NCI-H524 (cell line): ENCODE measurements around the gene CHCHD3.
"Not testable (repeated sequence)": the region's sequence is repeated elsewhere in the genome, so short reads cannot be mapped to it uniquely, and the experiment has no call there.

Source experiments
- DNase-seq, 2 experiments: peaks; one replicate each; lab custom pipeline; 2025; lab: John Stamatoyannopoulos, UW

The CHCHD3 gene

DNA sequence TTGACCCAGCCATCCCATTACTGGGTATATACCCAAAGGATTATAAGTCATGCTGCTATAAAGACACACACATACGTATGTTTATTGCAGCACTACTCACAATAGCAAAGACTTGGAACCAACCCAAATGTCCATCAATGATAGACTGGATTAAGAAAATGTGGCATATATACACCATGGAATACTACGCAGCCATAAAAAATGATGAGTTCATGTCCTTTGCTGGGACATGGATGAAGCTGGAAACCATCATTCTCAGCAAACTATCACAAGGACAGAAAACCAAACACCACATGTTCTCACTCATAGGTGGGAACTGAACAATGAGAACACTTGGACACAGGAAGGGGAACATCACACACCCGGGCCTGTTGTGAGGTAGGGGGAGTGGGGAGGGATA lies 179.6 kb downstream of the CHCHD3 start:
- not testable (repeated sequence) for DNase-seq

DNA sequence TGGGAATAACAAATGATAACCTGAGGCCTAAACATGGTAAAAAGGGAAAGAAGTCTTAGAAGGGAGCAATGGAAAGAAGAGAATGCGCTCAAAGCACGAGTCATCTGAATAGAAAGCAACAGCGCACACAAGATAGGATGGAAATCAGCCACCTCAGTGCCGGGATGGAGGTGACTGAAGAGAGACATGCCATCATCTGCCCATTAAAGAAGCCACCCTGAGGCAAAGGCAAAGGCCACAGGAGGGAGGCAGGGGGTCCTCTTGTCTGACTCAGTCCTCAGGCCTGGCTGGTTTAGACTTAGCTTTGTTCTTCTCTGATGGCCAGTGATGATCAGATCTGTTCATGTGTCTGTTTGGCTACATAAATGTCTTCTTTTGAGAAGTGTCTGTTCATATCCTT lies 180.6 kb downstream of the CHCHD3 start:
- DNase-seq = no peak

GRCh38 chr7:132899833-132900232 lies 182.1 kb downstream of the CHCHD3 start:
- peak in 1 of 2 experiments; percentile 1 for DNase-seq

GRCh38 chr7:132898641-132899175 lies 183.2 kb downstream of the CHCHD3 start:
- not testable (repeated sequence) for DNase-seq

- no peak for DNase-seq
Measured at GRCh38 chr7:132897093-132897687, 184.7 kb downstream of the CHCHD3 start.

DNA sequence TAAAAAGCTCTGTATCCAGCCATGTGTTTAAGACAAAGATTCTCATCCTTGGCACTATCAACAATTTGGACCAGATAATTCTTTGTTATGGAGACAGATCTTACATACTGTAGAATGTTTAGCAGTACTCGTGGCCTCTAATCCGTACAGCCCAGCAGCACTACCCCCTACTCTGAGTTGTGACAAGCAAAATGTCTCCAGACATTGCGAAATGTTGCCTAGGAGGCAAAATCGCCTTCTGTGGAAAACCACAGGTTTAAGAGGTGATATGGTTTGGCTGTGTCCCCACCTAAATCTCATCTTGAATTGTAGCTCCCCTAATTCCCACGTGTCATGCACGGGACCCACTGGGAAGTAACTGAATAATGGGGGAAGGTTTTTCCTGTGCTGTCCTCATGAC lies 186.7 kb downstream of the CHCHD3 start:
- DNase-seq = no peak

DNA sequence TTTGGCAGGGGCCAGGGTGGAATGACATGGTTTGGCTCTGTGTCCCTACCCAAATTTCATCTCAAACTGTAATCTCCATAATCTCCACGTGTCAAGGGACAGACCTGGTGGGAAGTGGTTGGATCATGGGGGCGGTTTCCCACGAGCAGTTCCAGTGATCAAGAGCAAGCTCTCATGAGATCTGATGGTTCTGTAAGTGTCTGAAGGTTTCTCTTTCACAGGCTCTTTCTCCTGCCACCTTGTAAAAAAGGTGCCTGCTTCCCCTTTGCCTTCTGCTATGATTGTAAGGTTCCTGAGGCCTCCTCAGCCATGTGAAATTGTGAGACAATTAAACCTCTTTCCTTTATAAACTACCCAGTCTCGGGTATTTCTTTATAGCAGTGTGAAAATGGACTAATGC lies 188.3 kb downstream of the CHCHD3 start:
- no peak for DNase-seq

GRCh38 chr7:132892744-132893143 lies 189.1 kb downstream of the CHCHD3 start:
- not testable (repeated sequence) for DNase-seq

DNA sequence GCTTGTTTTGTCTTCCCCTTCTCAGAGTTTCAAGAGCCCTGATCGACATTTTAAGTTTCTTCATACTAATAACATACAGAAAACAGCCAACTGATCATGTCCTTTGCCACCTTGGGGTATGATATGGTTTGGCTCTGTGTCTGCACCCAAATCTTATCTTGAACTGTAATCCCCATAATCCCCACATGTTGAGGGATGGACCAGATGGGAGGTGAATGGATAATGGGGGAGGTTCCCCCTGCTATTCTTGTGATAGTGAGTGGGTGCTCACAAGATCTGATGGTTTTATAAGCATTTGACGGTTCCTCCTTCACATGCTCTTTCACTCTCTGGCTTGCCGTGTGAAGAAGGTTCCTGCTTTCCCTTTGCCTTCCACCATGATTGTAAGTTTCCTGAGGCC lies 190.3 kb downstream of the CHCHD3 start:
- peak; percentile 64 to 81 for DNase-seq

GRCh38 chr7:132882714-132883428 lies 199.0 kb downstream of the CHCHD3 start:
- peak in 1 of 2 experiments; percentile 13 for DNase-seq

DNA sequence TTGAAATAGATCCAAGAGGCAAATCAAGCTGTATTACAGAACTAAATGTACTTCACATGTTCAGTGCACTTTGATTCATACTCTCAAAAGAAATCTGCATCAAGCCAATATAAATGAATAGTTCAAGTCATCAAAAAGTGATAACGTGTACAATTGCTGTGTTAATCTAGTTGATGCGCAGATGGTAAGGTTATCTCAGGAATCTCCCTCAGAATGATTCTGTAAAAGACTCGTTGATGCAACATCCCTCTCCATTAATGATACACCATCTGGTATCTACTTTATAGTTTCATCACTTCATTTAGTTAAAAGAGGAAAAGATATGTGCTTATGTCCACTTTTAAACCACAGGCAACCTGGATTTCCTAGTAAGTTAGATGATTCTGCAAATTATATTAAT lies 200.6 kb downstream of the CHCHD3 start:
- peak; percentile 56 to 88 for DNase-seq

DNA sequence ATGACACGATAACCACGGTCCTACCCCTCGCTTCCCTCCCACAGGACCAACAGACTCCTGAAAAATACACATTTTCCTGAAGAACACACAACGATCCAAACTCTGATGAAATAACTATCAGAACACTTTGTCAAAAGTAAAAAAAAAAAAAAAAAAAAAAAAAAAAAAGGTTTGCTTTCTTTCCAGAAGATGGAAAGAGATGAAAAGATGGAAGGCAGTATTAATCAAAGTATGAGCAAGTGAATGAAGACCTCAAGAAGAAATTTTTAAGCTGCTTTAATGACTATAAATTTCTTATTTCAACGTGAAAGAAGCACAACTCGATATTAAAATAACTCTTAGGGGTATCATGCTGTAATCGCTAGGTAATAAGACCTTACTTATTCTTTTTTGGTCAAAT lies 202.3 kb downstream of the CHCHD3 start:
- DNase-seq = no peak

GRCh38 chr7:132878204-132878919 lies 203.5 kb downstream of the CHCHD3 start:
- DNase-seq = no peak

DNA sequence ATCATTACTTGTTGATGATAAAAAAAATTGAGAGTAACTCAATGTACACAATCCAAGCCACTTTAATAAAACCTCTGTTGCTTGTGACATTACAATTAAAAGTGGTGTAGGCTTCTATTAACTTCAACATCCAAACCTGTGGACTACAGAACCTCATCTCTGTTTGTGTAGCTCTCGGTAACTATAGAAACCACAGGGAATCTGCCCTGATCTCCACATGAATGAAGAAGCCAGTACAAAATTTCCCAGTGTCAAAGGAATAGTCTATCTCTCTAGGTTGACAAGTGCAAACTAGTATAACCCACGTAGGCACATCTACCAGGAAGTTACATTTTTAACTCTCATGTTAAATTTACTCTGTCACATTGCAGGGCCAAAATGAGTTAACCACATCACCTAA lies 204.3 kb downstream of the CHCHD3 start:
- DNase-seq = no peak

- DNase-seq = peak in 1 of 2 experiments; percentile 26
Measured at GRCh38 chr7:132876576-132876975, 205.3 kb downstream of the CHCHD3 start.

GRCh38 chr7:132872034-132872433 lies 209.9 kb downstream of the CHCHD3 start:
- no peak for DNase-seq

- no peak for DNase-seq
Measured at GRCh38 chr7:132871419-132871818, 210.5 kb downstream of the CHCHD3 start.

- DNase-seq = no peak
Measured at GRCh38 chr7:132869166-132869861, 212.6 kb downstream of the CHCHD3 start.

GRCh38 chr7:132866551-132866950 lies 215.3 kb downstream of the CHCHD3 start:
- DNase-seq = no peak

- DNase-seq = no peak
Measured at GRCh38 chr7:132866144-132866531, 215.8 kb downstream of the CHCHD3 start.

- no peak for DNase-seq
Measured at GRCh38 chr7:132865366-132866143, 216.3 kb downstream of the CHCHD3 start.
